Neural cell (in vitro differentiated cells): ENCODE data around the gene SYNC. TPM values are rescaled to one million over a fixed set of nuclear protein-coding genes. Genes with fewer than 3 reads are reported as not detected.

Source experiments
- H2AFZ ChIP-seq: fragments of 200-600, 300-800 bp; sonication (generic), shearing (Covaris generic); 2 replicates; pipeline ENCODE4 v1.6.0; 2014; ENCODE audit warnings: low read depth, mild to moderate bottlenecking, antibody characterized with exemption, low read length, moderate library complexity
- H3F3A ChIP-seq: fragments of 200-600 bp; shearing (Covaris generic); 2 replicates; pipeline ENCODE4 v1.6.1; 2016; ENCODE audit warnings: mild to moderate bottlenecking, moderate library complexity, mixed read lengths, antibody characterized with exemption, low read length; ENCODE audit not compliant: insufficient read depth, poor library complexity, severe bottlenecking
- H3K27ac ChIP-seq: fragments of 200-600, 300-800 bp; sonication (generic), shearing (Covaris generic); 2 replicates; pipeline ENCODE4 v1.5.1; 2014; ENCODE audit warnings: mild to moderate bottlenecking, low read length, moderate library complexity
- H3K27me3 ChIP-seq: fragments of 300-800, 200-600 bp; sonication (generic), shearing (Covaris generic); 2 replicates; pipeline ENCODE4 v1.6.0; 2014; ENCODE audit warnings: mild to moderate bottlenecking, low read depth, low read length, moderate library complexity; ENCODE audit not compliant: insufficient read depth
- H3K36me3 ChIP-seq: fragments of 300-800, 200-600 bp; sonication (generic), shearing (Covaris generic); 2 replicates; pipeline ENCODE4 v1.5.1; 2014; ENCODE audit warnings: mild to moderate bottlenecking, antibody characterized with exemption, low read length, moderate library complexity; ENCODE audit not compliant: insufficient read depth
- H3K4me2 ChIP-seq: fragments of 300-800, 200-600 bp; sonication (generic), shearing (Covaris generic); 2 replicates; pipeline ENCODE4 v1.6.0; 2014; ENCODE audit warnings: mild to moderate bottlenecking, low read length
- H3K4me3 ChIP-seq: fragments of 300-800, 200-600 bp; sonication (generic), shearing (Covaris generic); 2 replicates; pipeline ENCODE4 v1.5.1; 2014; ENCODE audit warnings: mild to moderate bottlenecking, low read length, moderate library complexity
- H3K79me2 ChIP-seq: fragments of 200-600 bp; shearing (Covaris generic); replicated peaks from 2 replicates; pipeline ENCODE4 v1.6.0; 2014; ENCODE audit warnings: mild to moderate bottlenecking, low read length, moderate library complexity; ENCODE audit not compliant: insufficient read depth
- H3K9ac ChIP-seq: fragments of 300-800, 200-600 bp; sonication (generic), shearing (Covaris generic); 2 replicates; pipeline ENCODE4 v1.6.1; 2016; ENCODE audit warnings: mild to moderate bottlenecking, low read length, mixed read lengths
- H3K9me2 ChIP-seq: fragments of 200-600 bp; shearing (Covaris generic); 2 replicates; pipeline ENCODE4 v1.6.1; 2016; ENCODE audit warnings: mild to moderate bottlenecking, low read length, mixed read lengths; ENCODE audit not compliant: insufficient read depth
- H3K9me3 ChIP-seq: fragments of 200-600, 300-800 bp; sonication (generic), shearing (Covaris generic); 2 replicates; pipeline ENCODE4 v1.6.1; 2016; ENCODE audit warnings: mild to moderate bottlenecking, mixed run types, low read length, moderate library complexity, mixed read lengths
- H4K20me1 ChIP-seq: fragments of 200-600 bp; shearing (Covaris generic); 2 replicates; pipeline ENCODE4 v1.6.1; 2016; ENCODE audit warnings: mild to moderate bottlenecking, mixed run types; ENCODE audit not compliant: insufficient read depth
- EP300 ChIP-seq: fragments of 450-650 bp; conservative IDR thresholded peaks from 2 replicates; pipeline ENCODE4 v1.6.1; 2014; ENCODE audit warnings: antibody characterized with exemption, mild to moderate bottlenecking, moderate library complexity; ENCODE audit not compliant: poor library complexity, severe bottlenecking
- EZH2 ChIP-seq: fragments of 200-600, 300-800 bp; shearing (Covaris generic), sonication (generic); IDR thresholded peaks from 2 replicates; pipeline ENCODE4 v1.6.1; 2014; ENCODE audit warnings: antibody characterized with exemption, low read length, borderline replicate concordance, mild to moderate bottlenecking; ENCODE audit not compliant: insufficient read depth, poor library complexity, severe bottlenecking
- MXI1 ChIP-seq: fragments of 450-650 bp; conservative IDR thresholded peaks from 2 replicates; pipeline ENCODE4 v1.6.1; 2014; ENCODE audit warnings: antibody characterized with exemption, mild to moderate bottlenecking; ENCODE audit not compliant: poor library complexity, severe bottlenecking
- POLR2AphosphoS5 ChIP-seq: IDR thresholded peaks from 2 replicates; pipeline ENCODE4 v1.6.1; 2012
- RAD21 ChIP-seq: fragments of 450-650 bp; conservative IDR thresholded peaks from 2 replicates; pipeline ENCODE4 v1.6.1; 2014; ENCODE audit warnings: antibody characterized with exemption, mild to moderate bottlenecking, moderate library complexity
- SMC3 ChIP-seq: fragments of 450-650 bp; conservative IDR thresholded peaks from 2 replicates; pipeline ENCODE4 v1.6.1; 2014; ENCODE audit warnings: antibody characterized with exemption, mild to moderate bottlenecking, moderate library complexity; ENCODE audit not compliant: poor library complexity
- TAF1 ChIP-seq: IDR thresholded peaks from 2 replicates; pipeline ENCODE4 v1.6.1; 2012; ENCODE audit warnings: low read depth
- polyA plus RNA-seq: library from polyadenylated mRNA; depleted of rRNA; stranded (reverse); fragments of >200 nt; gene quantifications from 2 replicates; pipeline ENCODE4 v1.2.3, GENCODE V29; 2014
- TF ChIP-seq, protein P1 (sequence below): IDR thresholded peaks from 2 replicates; pipeline ENCODE4 v1.6.1; 2012; ENCODE audit warnings: borderline replicate concordance
- TF ChIP-seq, protein P2 (sequence below): fragments of 450-650 bp; IDR thresholded peaks from 2 replicates; pipeline ENCODE4 v1.5.1; 2014; ENCODE audit warnings: antibody characterized with exemption, mild to moderate bottlenecking, moderate library complexity; ENCODE audit not compliant: poor library complexity, severe bottlenecking

The SYNC gene
- polyA plus RNA-seq, 1 donor from 2014 or later, result not detected

DNA sequence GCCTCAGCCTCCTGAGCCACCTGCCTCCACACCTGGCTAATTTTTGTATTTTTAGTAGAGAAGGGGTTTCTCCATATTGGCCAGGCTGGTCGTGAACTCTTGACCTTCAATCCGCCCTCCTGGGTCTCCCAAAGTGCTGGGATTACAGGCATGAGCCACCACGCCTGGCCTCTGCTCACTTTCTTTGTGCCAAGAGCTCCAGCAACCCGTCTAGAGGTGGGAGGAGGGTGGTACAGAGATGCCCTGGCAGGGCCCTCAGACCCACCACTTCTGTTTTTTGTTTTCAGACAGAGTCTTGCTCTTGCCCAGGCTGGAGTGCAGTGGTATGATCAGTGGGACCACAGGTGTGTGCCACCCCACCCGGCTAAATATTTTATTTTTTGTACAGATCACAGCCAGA lies 6.9 kb upstream of the SYNC start:
- Histone ChIP-seq H3K79me2 (no peaks in the 10 kb centered on the region), H3K9me2 (no peaks in the 10 kb centered on the region), H3K4me2 (no peak overlapping the region), H4K20me1 (no peaks in the 10 kb centered on the region), H3K9ac (no peak overlapping the region), H3K27me3 (no peaks in the 10 kb centered on the region), H2AFZ (no peak overlapping the region), H3K4me3 (no peak overlapping the region), H3K9me3 (no peaks in the 10 kb centered on the region), H3K36me3 (no peaks in the 10 kb centered on the region), H3K27ac (no peak overlapping the region), H3F3A (no peaks in the 10 kb centered on the region)
- TF ChIP-seq SMC3 (no peak), TAF1 (no peak), EP300 (no peak), EZH2 (no peak), POLR2AphosphoS5 (no peak), MXI1 (no peak)
- TF ChIP-seq, protein P1, sequence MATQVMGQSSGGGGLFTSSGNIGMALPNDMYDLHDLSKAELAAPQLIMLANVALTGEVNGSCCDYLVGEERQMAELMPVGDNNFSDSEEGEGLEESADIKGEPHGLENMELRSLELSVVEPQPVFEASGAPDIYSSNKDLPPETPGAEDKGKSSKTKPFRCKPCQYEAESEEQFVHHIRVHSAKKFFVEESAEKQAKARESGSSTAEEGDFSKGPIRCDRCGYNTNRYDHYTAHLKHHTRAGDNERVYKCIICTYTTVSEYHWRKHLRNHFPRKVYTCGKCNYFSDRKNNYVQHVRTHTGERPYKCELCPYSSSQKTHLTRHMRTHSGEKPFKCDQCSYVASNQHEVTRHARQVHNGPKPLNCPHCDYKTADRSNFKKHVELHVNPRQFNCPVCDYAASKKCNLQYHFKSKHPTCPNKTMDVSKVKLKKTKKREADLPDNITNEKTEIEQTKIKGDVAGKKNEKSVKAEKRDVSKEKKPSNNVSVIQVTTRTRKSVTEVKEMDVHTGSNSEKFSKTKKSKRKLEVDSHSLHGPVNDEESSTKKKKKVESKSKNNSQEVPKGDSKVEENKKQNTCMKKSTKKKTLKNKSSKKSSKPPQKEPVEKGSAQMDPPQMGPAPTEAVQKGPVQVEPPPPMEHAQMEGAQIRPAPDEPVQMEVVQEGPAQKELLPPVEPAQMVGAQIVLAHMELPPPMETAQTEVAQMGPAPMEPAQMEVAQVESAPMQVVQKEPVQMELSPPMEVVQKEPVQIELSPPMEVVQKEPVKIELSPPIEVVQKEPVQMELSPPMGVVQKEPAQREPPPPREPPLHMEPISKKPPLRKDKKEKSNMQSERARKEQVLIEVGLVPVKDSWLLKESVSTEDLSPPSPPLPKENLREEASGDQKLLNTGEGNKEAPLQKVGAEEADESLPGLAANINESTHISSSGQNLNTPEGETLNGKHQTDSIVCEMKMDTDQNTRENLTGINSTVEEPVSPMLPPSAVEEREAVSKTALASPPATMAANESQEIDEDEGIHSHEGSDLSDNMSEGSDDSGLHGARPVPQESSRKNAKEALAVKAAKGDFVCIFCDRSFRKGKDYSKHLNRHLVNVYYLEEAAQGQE, result no peak
- TF ChIP-seq, protein P2, sequence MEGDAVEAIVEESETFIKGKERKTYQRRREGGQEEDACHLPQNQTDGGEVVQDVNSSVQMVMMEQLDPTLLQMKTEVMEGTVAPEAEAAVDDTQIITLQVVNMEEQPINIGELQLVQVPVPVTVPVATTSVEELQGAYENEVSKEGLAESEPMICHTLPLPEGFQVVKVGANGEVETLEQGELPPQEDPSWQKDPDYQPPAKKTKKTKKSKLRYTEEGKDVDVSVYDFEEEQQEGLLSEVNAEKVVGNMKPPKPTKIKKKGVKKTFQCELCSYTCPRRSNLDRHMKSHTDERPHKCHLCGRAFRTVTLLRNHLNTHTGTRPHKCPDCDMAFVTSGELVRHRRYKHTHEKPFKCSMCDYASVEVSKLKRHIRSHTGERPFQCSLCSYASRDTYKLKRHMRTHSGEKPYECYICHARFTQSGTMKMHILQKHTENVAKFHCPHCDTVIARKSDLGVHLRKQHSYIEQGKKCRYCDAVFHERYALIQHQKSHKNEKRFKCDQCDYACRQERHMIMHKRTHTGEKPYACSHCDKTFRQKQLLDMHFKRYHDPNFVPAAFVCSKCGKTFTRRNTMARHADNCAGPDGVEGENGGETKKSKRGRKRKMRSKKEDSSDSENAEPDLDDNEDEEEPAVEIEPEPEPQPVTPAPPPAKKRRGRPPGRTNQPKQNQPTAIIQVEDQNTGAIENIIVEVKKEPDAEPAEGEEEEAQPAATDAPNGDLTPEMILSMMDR, result no peak

DNA sequence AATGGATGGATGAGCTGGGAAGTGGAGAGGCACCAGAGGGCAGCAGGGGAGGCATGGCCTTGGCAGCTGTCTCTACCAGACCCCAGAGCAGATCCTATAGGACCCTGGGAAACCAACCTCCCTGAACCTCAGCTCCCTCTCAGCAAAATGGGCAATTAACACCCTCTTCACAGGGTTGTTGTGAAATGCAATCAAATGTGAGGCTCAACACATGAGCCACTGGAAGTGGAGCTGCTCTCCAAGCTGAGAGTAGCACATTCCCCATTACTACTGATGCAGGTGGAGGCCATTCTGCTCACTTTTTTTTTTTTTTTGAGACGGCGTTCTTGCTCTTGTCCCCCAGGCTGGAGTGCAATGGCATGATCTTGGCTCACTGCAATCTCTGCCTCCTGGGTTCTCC lies 6.5 kb upstream of the SYNC start:
- no peaks in the 10 kb centered on the region for H4K20me1 ChIP-seq
- H2AFZ ChIP-seq, result no peak overlapping the region
- no peak overlapping the region for H3K27ac ChIP-seq
- no peak overlapping the region for H3K9ac ChIP-seq
- no peaks in the 10 kb centered on the region for H3K9me2 ChIP-seq
- TF ChIP-seq POLR2AphosphoS5 (no peak), EZH2 (no peak), RAD21 (no peak), EP300 (no peak), TAF1 (no peak), MXI1 (no peak), SMC3 (no peak)
- TF ChIP-seq, protein P2, result no peak
- TF ChIP-seq, protein P1, result no peak
- H3K36me3 ChIP-seq, result no peaks in the 10 kb centered on the region
- H3K79me2 ChIP-seq, result no peaks in the 10 kb centered on the region
- H3K9me3 ChIP-seq, result no peaks in the 10 kb centered on the region
- H3K4me2 ChIP-seq, result no peak overlapping the region
- peaks cover under 1% of the 10 kb centered on the region for H3K27me3 ChIP-seq
- no peak overlapping the region for H3K4me3 ChIP-seq
- H3F3A ChIP-seq, result no peaks in the 10 kb centered on the region
